GM12878 (cell line): Measurements from ENCODE around the gene AP2B1. TPM values are rescaled to one million over a fixed set of nuclear protein-coding genes. Genes with fewer than 3 reads are reported as not detected.

Experiments
- ESRRA ChIP-seq: IDR thresholded peaks from 2 replicates; pipeline ENCODE4 v1.6.1; 2012; ENCODE audit warnings: mild to moderate bottlenecking, low read length, improper control_type of control experiment
- HCFC1 ChIP-seq: fragments of 150-350 bp; IDR thresholded peaks from 2 replicates; pipeline ENCODE4 v1.6.1; 2014; ENCODE audit warnings: low read length
- IKZF1 ChIP-seq: fragments of 450-650 bp; conservative IDR thresholded peaks from 2 replicates; pipeline ENCODE4 v1.6.1; 2017; ENCODE audit warnings: antibody characterized with exemption, mild to moderate bottlenecking
- MTA2 ChIP-seq: fragments of 450-650 bp; IDR thresholded peaks from 2 replicates; pipeline ENCODE4 v1.6.1; 2016; ENCODE audit warnings: low read depth, mild to moderate bottlenecking, moderate library complexity
- NR2C1 ChIP-seq: fragments of 450-650 bp; IDR thresholded peaks from 2 replicates; pipeline ENCODE4 v1.6.1; 2017; ENCODE audit warnings: antibody characterized with exemption, mild to moderate bottlenecking, moderate library complexity
- NR2F1 ChIP-seq: fragments of 450-650 bp; conservative IDR thresholded peaks from 2 replicates; pipeline ENCODE4 v1.6.1; 2017; ENCODE audit warnings: mild to moderate bottlenecking
- POLR2AphosphoS5 ChIP-seq: IDR thresholded peaks from 2 replicates; pipeline ENCODE4 v1.6.1; 2011; ENCODE audit warnings: mild to moderate bottlenecking, low read length, inconsistent platforms
- RB1 ChIP-seq: fragments of 450-650 bp; formaldehyde crosslinking; IDR thresholded peaks from 2 replicates; pipeline ENCODE4 v1.6.1; 2017; ENCODE audit warnings: mild to moderate bottlenecking, borderline replicate concordance
- SRF ChIP-seq, 2 experiments: IDR thresholded peaks; 2 replicates each; pipeline ENCODE4 v1.6.1; 2011; ENCODE audit warnings: low read depth in 2 of 2, low read length in 2 of 2, mild to moderate bottlenecking in 1 of 2, moderate library complexity in 1 of 2
- STAT3 ChIP-seq: IDR thresholded peaks from 2 replicates; pipeline ENCODE4 v1.6.1; 2011; ENCODE audit warnings: low read depth, low read length, improper control_type of control experiment
- YY1 ChIP-seq: IDR thresholded peaks from 2 replicates; pipeline ENCODE4 v1.6.1; 2011; ENCODE audit warnings: low read depth, mild to moderate bottlenecking, low read length
- polyA plus RNA-seq, 11 experiments: library from polyadenylated mRNA; depleted of rRNA in 4 of 11; unstranded in 6 of 11; stranded (reverse) in 5 of 11; fragments of >200 nt; fragmentation: Nextera tagmentation in 4 of 11; fragmentation: Illumina TruSeq in 1 of 11; extraction: Ambion mirVana in 4 of 11; extraction: Trizol in 1 of 11; gene quantifications; 1 replicate in 1 of 11; 2 replicates in 10 of 11; pipeline versions ENCODE4 v1.2.1 to v1.2.3, GENCODE V29; 2011 to 2016; ENCODE audit warnings: inconsistent platforms in 2 of 11, missing spikeins in 2 of 11, low read depth in 1 of 11
- total RNA-seq, 4 experiments: library from RNA; depleted of rRNA in 3 of 4; stranded (reverse); fragments of >200 nt in 3 of 4; fragmentation: Illumina TruSeq in 1 of 4; extraction: Trizol in 1 of 4; gene quantifications; 2 replicates each; pipeline versions ENCODE4 v1.2.1 to v1.2.3, GENCODE V29; 2013 to 2021
- TF ChIP-seq, protein P1 (sequence below): fragments of 150-350 bp; IDR thresholded peaks from 2 replicates; pipeline ENCODE4 v1.6.1; 2014; ENCODE audit warnings: mild to moderate bottlenecking, low read depth, low read length
- TF ChIP-seq, protein P2 (sequence below): fragments of 450-650 bp; IDR thresholded peaks from 2 replicates; pipeline ENCODE4 v1.6.1; 2017; ENCODE audit warnings: low read depth, mild to moderate bottlenecking, moderate library complexity
- TF ChIP-seq, protein P3 (sequence below): fragments of 450-650 bp; IDR thresholded peaks from 2 replicates; pipeline ENCODE4 v1.6.1; 2016; ENCODE audit warnings: mild to moderate bottlenecking

The AP2B1 gene
- total and polyA plus RNA-seq, 10 of the 15 experiments (the other 5 are each of a cell fraction or from before 2014, with no cell fraction given), result 18.6 to 112 (median 53.9) TPM

DNA sequence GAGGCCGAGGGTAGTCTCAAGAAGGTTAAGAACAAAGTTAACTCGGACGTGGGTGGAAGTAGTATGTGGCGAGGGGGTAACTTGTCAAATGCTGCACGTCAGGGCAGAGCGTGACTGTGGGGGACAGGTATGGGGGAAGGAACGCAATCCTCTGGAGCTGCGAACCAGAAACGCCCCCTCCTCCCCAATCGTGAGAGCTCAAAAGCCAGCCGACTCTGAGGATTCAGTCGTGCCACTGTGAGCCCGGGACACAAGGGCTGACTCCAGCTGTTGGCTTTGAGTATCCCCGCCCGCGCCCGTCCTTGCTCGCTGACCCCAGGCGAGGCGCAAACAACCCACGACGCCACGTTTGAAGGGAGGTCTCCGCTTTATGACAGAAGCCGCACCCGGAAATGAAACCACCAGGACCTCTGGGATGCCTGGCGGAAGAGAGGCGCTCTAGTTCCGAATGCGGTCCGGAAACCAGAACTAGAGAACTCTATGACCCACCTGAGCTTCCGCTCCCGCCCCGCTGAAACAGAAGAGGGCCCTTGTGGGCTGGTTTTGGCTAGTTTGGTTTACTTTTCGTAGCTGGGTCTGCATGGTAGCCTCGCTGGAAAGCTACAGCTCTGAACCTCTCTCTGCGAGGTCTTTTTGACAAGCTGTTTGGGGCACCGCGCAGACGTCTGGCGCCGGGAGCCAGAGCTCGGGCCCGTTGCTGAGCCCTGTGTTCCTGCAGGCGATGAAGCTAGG, 8.8 kb upstream of the AP2B1 start, which contains the start of gene PEX12 (continued):
- TF ChIP-seq RB1 (peak; percentile 74), NR2C1 (peak; percentile 95), HCFC1 (peak; percentile 76), STAT3 (no peak), MTA2 (peak; percentile 51), POLR2AphosphoS5 (peak; percentile 91), NR2F1 (peak; percentile 88), ESRRA (no peak), SRF (IDR thresholded peaks at IDR 0.05; ENCODE audit: low read depth in 2 of 2, low read length in 2 of 2) (no peak), IKZF1 (peak; percentile 99), YY1 (peak; percentile 88)
- TF ChIP-seq, protein P1, sequence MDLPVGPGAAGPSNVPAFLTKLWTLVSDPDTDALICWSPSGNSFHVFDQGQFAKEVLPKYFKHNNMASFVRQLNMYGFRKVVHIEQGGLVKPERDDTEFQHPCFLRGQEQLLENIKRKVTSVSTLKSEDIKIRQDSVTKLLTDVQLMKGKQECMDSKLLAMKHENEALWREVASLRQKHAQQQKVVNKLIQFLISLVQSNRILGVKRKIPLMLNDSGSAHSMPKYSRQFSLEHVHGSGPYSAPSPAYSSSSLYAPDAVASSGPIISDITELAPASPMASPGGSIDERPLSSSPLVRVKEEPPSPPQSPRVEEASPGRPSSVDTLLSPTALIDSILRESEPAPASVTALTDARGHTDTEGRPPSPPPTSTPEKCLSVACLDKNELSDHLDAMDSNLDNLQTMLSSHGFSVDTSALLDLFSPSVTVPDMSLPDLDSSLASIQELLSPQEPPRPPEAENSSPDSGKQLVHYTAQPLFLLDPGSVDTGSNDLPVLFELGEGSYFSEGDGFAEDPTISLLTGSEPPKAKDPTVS, result no peak
- TF ChIP-seq, protein P2, sequence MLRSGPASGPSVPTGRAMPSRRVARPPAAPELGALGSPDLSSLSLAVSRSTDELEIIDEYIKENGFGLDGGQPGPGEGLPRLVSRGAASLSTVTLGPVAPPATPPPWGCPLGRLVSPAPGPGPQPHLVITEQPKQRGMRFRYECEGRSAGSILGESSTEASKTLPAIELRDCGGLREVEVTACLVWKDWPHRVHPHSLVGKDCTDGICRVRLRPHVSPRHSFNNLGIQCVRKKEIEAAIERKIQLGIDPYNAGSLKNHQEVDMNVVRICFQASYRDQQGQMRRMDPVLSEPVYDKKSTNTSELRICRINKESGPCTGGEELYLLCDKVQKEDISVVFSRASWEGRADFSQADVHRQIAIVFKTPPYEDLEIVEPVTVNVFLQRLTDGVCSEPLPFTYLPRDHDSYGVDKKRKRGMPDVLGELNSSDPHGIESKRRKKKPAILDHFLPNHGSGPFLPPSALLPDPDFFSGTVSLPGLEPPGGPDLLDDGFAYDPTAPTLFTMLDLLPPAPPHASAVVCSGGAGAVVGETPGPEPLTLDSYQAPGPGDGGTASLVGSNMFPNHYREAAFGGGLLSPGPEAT, result peak; percentile 73
- TF ChIP-seq, protein P3, sequence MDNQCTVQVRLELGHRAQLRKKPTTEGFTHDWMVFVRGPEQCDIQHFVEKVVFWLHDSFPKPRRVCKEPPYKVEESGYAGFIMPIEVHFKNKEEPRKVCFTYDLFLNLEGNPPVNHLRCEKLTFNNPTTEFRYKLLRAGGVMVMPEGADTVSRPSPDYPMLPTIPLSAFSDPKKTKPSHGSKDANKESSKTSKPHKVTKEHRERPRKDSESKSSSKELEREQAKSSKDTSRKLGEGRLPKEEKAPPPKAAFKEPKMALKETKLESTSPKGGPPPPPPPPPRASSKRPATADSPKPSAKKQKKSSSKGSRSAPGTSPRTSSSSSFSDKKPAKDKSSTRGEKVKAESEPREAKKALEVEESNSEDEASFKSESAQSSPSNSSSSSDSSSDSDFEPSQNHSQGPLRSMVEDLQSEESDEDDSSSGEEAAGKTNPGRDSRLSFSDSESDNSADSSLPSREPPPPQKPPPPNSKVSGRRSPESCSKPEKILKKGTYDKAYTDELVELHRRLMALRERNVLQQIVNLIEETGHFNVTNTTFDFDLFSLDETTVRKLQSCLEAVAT, result peak; percentile 67; the same call in 1 of the 2 replicates
